ENCODE measurements around the gene GPC5.

Gene GPC5

GRCh38 chr13:92668157-92668556, 1269.7 kb downstream of the GPC5 start:
- CTCF ChIA-PET, result interaction anchor here (0.8 kb wide), 1 partner anchor 58 kb away, joined by 3 read pairs; no protein-coding TSS in a partner anchor
- DNase-seq (ENCODE audit: extremely low spot score), result no peak
- TF ChIP-seq, protein P1, sequence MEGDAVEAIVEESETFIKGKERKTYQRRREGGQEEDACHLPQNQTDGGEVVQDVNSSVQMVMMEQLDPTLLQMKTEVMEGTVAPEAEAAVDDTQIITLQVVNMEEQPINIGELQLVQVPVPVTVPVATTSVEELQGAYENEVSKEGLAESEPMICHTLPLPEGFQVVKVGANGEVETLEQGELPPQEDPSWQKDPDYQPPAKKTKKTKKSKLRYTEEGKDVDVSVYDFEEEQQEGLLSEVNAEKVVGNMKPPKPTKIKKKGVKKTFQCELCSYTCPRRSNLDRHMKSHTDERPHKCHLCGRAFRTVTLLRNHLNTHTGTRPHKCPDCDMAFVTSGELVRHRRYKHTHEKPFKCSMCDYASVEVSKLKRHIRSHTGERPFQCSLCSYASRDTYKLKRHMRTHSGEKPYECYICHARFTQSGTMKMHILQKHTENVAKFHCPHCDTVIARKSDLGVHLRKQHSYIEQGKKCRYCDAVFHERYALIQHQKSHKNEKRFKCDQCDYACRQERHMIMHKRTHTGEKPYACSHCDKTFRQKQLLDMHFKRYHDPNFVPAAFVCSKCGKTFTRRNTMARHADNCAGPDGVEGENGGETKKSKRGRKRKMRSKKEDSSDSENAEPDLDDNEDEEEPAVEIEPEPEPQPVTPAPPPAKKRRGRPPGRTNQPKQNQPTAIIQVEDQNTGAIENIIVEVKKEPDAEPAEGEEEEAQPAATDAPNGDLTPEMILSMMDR (IDR thresholded peaks at IDR 0.05; ENCODE audit: control extremely low read depth, extremely low read depth, low read depth, missing control alignments), result no peak
- POLR2A ChIA-PET, result no interaction called here

DNA sequence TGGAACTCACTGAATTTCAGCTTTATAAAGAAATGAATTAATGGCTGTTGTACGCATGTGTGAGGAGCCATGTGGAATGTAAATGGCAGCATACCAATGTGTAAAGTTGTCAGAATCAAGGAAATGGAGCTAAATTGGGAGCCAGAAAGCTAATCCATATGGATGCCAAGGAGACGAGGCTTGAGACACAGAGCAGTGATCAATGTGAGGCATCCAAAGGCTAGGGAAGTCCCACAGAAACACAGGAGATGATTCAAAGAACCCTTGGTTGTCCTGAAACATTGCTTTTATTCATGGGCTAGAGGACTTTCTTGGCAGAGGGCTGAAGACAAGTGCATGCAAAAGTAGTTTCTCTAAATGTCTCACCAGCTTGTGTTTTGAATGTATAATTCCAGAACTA, 1271.7 kb downstream of the GPC5 start:
- TF ChIP-seq, protein P1 (IDR thresholded peaks at IDR 0.05; ENCODE audit: control extremely low read depth, extremely low read depth, low read depth, missing control alignments), result no peak
- no peak for DNase-seq (ENCODE audit: extremely low spot score)
- ChIA-PET CTCF (no interaction called here), POLR2A (no interaction called here)

DNA sequence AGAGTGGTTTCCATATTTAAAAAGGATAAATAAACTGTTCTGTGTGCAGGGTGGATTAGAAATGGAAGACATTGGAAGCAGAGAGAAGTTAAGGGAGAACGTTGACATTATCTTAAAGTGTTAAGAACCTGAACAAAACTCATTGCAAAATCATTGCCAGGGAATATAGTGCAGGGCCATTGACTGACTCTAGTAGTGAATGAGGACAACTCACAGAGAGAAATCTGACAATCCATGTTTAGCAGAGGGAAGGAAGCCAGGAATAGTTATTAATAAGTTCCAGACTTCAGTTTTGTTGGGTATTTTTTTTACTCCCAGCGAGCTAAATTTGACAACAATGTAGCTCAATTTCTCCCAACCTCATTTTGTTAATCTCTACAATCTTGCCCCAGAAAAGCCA, 1273.4 kb downstream of the GPC5 start:
- POLR2A ChIA-PET, result no interaction called here
- TF ChIP-seq, protein P1 (IDR thresholded peaks at IDR 0.05; ENCODE audit: control extremely low read depth, extremely low read depth, low read depth, missing control alignments), result no peak

GRCh38 chr13:92676246-92676645, 1277.8 kb downstream of the GPC5 start:
- TF ChIP-seq, protein P1 (IDR thresholded peaks at IDR 0.05; ENCODE audit: control extremely low read depth, extremely low read depth, low read depth, missing control alignments), result no peak
- no peak for DNase-seq (ENCODE audit: extremely low spot score)
- ChIA-PET POLR2A (no interaction called here), CTCF (no interaction called here)

More for the DNA sequence above, 1273.4 kb downstream of the GPC5 start:
- CTCF ChIA-PET, result no interaction called here
- DNase-seq (ENCODE audit: extremely low spot score), result no peak

GRCh38 chr13:92677571-92677970, 1279.2 kb downstream of the GPC5 start:
- no peak for DNase-seq (ENCODE audit: extremely low spot score)
- TF ChIP-seq, protein P1 (IDR thresholded peaks at IDR 0.05; ENCODE audit: control extremely low read depth, extremely low read depth, low read depth, missing control alignments), result no peak
- ChIA-PET CTCF (no interaction called here), POLR2A (no interaction called here)

DNA sequence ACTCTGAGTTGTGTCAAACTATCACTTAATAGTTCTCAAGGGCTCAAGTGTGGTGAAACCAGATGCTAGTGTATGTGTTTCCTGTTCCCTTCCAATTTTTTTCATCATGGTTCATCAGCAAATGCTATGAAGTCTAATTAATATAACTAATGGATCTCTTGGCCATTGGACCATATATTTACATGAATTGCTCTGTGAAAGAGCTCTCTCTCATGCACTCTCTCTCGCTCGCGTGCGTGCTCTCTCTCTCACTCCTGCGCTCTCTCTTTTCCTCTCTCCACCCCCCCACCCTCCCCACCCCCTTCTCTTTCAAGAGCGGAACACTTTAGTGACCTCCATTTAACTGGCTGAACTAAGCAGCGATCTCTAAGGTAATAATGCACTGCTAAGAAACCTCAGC, 1281.2 kb downstream of the GPC5 start:
- ChIA-PET CTCF (interaction anchor here (1.2 kb wide), 1 partner anchor 17 kb away, joined by 3 read pairs; no protein-coding TSS in a partner anchor), POLR2A (no interaction called here)
- no peak for DNase-seq (ENCODE audit: extremely low spot score)
- TF ChIP-seq, protein P1 (IDR thresholded peaks at IDR 0.05; ENCODE audit: control extremely low read depth, extremely low read depth, low read depth, missing control alignments), result no peak

DNA sequence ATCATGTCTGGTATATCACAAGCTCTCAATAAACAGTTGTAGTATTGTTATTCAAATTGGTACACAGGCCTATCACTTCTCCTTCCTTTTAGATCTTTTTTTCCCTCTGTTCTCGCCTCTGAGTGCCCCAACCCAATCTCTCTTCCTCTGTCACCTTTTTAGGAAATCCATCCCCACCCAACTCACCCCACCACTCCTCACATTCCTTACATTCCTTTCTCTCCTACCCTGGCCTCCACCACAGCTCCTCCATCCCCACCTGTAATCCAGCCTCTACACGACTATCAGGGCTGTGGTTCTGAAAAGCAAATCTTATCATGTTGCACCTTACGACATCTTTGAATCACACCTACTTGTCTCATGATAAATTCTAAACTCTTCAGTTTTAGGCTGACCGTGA, 1282.8 kb downstream of the GPC5 start:
- ChIA-PET POLR2A (no interaction called here), CTCF (no interaction called here)
- DNase-seq (ENCODE audit: extremely low spot score), result no peak
- TF ChIP-seq, protein P1 (IDR thresholded peaks at IDR 0.05; ENCODE audit: control extremely low read depth, extremely low read depth, low read depth, missing control alignments), result no peak

Data from GM10248 (cell line).